HepG2 (cell line): ENCODE results near the gene TBCE. TPM values are rescaled to one million over a fixed set of nuclear protein-coding genes. Genes with fewer than 3 reads are reported as not detected.

Source experiments
- ATAC-seq: fragments of 200-7000 bp; cut with Tn5 transposase; 3 replicates; pipeline ENCODE4 v1.9.1; 2020; ENCODE audit warnings: mild to moderate bottlenecking, moderate library complexity
- BruUV-seq: library from RNA; stranded (reverse); fragments of 400-500 nt; replicated peaks from 2 replicates; lab custom pipeline; 2021; lab: Mats Ljungman, UMichigan
- CTCF ChIA-PET: fragments of 300-600 bp; formaldehyde crosslinking; extraction: SDS; loops from one replicate; lab custom pipeline; 2021; ENCODE audit warnings: low total read pairs, inconsistent platforms, low intra/inter-chr PET ratio; lab: Yijun Ruan, JAX
- POLR2A ChIA-PET: fragments of 350-600 bp; sonication (Branson Sonifier 250); formaldehyde crosslinking; loops from one replicate; lab custom pipeline; 2020; ENCODE audit warnings: antibody characterized with exemption, inconsistent platforms; lab: Yijun Ruan, JAX
- DNase-seq: peaks from one replicate; pipeline ENCODE4 v3.0.0-alpha.2; 2015; ENCODE audit warnings: low spot score
- FAIRE-seq: peaks from 3 replicates; lab custom pipeline; 2011; peaks lifted over from hg19 to GRCh38; lab: Jason Lieb, UNC
- H2AFZ ChIP-seq: one replicate; pipeline ENCODE4 v1.6.1; 2011; ENCODE audit warnings: low read length, inconsistent platforms
- H3K27ac ChIP-seq: fragments of 300-600 bp; 3 replicates; pipeline ENCODE4 v1.8.0; 2011; ENCODE audit warnings: mixed run types, mild to moderate bottlenecking, mixed read lengths, low read length, inconsistent platforms; ENCODE audit not compliant: insufficient read depth; ENCODE audit errors: extremely low read length
- H3K27me3 ChIP-seq, 2 experiments: fragments of 200-600 bp in 1 of 2; 2 replicates in 1 of 2; 3 replicates in 1 of 2; pipeline versions ENCODE4 v1.6.0 to v1.8.0; 2011; ENCODE audit warnings: low read length in 2 of 2, mild to moderate bottlenecking in 2 of 2, moderate library complexity in 2 of 2, inconsistent platforms in 1 of 2; ENCODE audit not compliant: insufficient read depth in 2 of 2, control insufficient read depth in 1 of 2
- H3K36me3 ChIP-seq, 2 experiments: fragments of 200-600 bp in 1 of 2; replicated peaks in 1 of 2; 2 replicates in 1 of 2; 3 replicates in 1 of 2; pipeline versions ENCODE4 v1.5.1 to v1.8.0; 2011; ENCODE audit warnings: low read length in 2 of 2, inconsistent platforms in 1 of 2; ENCODE audit not compliant: insufficient read depth in 2 of 2, control insufficient read depth in 1 of 2
- H3K4me1 ChIP-seq: 2 replicates; pipeline ENCODE4 v1.5.1; 2012; ENCODE audit warnings: low read length, inconsistent platforms; ENCODE audit not compliant: insufficient read depth
- H3K4me2 ChIP-seq: 2 replicates; pipeline ENCODE4 v1.6.0; 2011; ENCODE audit warnings: low read depth, low read length, inconsistent platforms
- H3K4me3 ChIP-seq, 3 experiments: fragments of 200-600 bp in 1 of 3; sonication (generic), shearing (Covaris generic) in 1 of 3; replicated peaks in 1 of 3; 2 replicates each; pipeline ENCODE4 v1.5.1; 2011 to 2016; ENCODE audit warnings: low read length in 3 of 3, inconsistent platforms in 2 of 3, low read depth in 2 of 3, mild to moderate bottlenecking in 2 of 3, control low read depth in 1 of 3, mixed read lengths in 1 of 3; ENCODE audit not compliant: insufficient read depth in 1 of 3
- H3K79me2 ChIP-seq: one replicate; pipeline ENCODE4 v1.6.1; 2011; ENCODE audit warnings: low read length, inconsistent platforms; ENCODE audit not compliant: insufficient read depth
- H3K9ac ChIP-seq: 2 replicates; pipeline ENCODE4 v1.6.0; 2011; ENCODE audit warnings: mild to moderate bottlenecking, low read depth, low read length, inconsistent platforms; ENCODE audit not compliant: insufficient read depth
- H3K9me3 ChIP-seq: 2 replicates; pipeline ENCODE4 v1.5.1; 2012; ENCODE audit warnings: mild to moderate bottlenecking, low read length
- H4K20me1 ChIP-seq: 2 replicates; pipeline ENCODE4 v1.6.0; 2011; ENCODE audit warnings: inconsistent platforms, mild to moderate bottlenecking, low read length, moderate library complexity; ENCODE audit not compliant: insufficient read depth
- CBX5 ChIP-seq: sonication (generic); formaldehyde crosslinking; IDR thresholded peaks from 2 replicates; pipeline ENCODE4 v1.4.0; 2020; ENCODE audit warnings: missing genetic modification reagents, borderline replicate concordance
- FOXA1 ChIP-seq, 2 experiments: fragments of 450-650 bp in 1 of 2; sonication (generic) in 1 of 2; formaldehyde crosslinking in 1 of 2; IDR thresholded peaks; 2 replicates each; pipeline versions ENCODE4 v1.4.0 to v1.6.1; 2016 to 2020; ENCODE audit warnings: missing genetic modification reagents in 1 of 2
- SP2 ChIP-seq: sonication (generic); formaldehyde crosslinking; IDR thresholded peaks from 2 replicates; pipeline ENCODE4 v1.5.1; 2020; ENCODE audit warnings: mild to moderate bottlenecking, missing genetic modification reagents
- ZNF124 ChIP-seq: sonication (generic); formaldehyde crosslinking; IDR thresholded peaks from 2 replicates; pipeline ENCODE4 v1.4.0; 2020; ENCODE audit warnings: missing genetic modification reagents
- ZNF234 ChIP-seq: sonication (generic); formaldehyde crosslinking; conservative IDR thresholded peaks from 2 replicates; pipeline ENCODE4 v1.5.1; 2020; ENCODE audit warnings: mild to moderate bottlenecking, missing genetic modification reagents
- ZNF547 ChIP-seq: sonication (generic); formaldehyde crosslinking; IDR thresholded peaks from 2 replicates; pipeline ENCODE4 v1.5.1; 2020; ENCODE audit warnings: mild to moderate bottlenecking, missing genetic modification reagents
- ZNF749 ChIP-seq: sonication (generic); formaldehyde crosslinking; IDR thresholded peaks from 2 replicates; pipeline ENCODE4 v1.8.0; 2022; ENCODE audit warnings: mild to moderate bottlenecking, missing genetic modification reagents, moderate library complexity, borderline replicate concordance
- ZNF788 ChIP-seq: sonication (generic); formaldehyde crosslinking; IDR thresholded peaks from 2 replicates; pipeline ENCODE4 v1.5.0; 2020; ENCODE audit warnings: mild to moderate bottlenecking, missing genetic modification reagents, borderline replicate concordance
- ZSCAN20 ChIP-seq: sonication (generic); formaldehyde crosslinking; IDR thresholded peaks from 2 replicates; pipeline ENCODE4 v1.4.0; 2020; ENCODE audit warnings: missing genetic modification reagents, mild to moderate bottlenecking, borderline replicate concordance
- WGBS: methylation state at CpG from one replicate; pipeline ENCODE4 v1.1.6; 2017; ENCODE audit warnings: low lambda C conversion rate; 5-methylcytosine and 5-hydroxymethylcytosine counted together
- in situ Hi-C: cut with HindIII; loops from 2 replicates; pipeline ENCODE4 v1.10.0; 2017; ENCODE audit warnings: low pct_unique_long_range_greater_than_20kb; ENCODE audit not compliant: extremely low pct_ligation_motif_present
- intact Hi-C: fragments of 100-400 bp; cut with micrococcal nuclease; formaldehyde crosslinking; loops from one replicate; pipeline ENCODE4 v1.10.0; 2022; ENCODE audit not compliant: unreplicated experiment
- polyA plus RNA-seq, 8 experiments: library from polyadenylated mRNA; depleted of rRNA in 3 of 8; stranded (reverse) in 7 of 8; unstranded in 1 of 8; fragments of >200 nt; fragmentation: Illumina TruSeq in 4 of 8; extraction: Trizol in 4 of 8; gene quantifications; 2 replicates each; pipeline versions ENCODE4 v1.2.1 to v1.2.3, GENCODE V29; 2011 to 2016; ENCODE audit warnings: low read depth in 4 of 8, missing spikeins in 1 of 8, mixed read lengths in 1 of 8; ENCODE audit not compliant: insufficient read depth in 1 of 8
- total RNA-seq, 5 experiments: library from RNA; depleted of rRNA; stranded (reverse); fragments of >200 nt; fragmentation: Illumina TruSeq; extraction: Trizol; gene quantifications; 2 replicates each; pipeline ENCODE4 v1.2.3, GENCODE V29; 2016; ENCODE audit warnings: low read depth in 1 of 5
- TF ChIP-seq, protein P1 (sequence below), 2 experiments: sonication (generic) in 1 of 2; formaldehyde crosslinking in 1 of 2; IDR thresholded peaks; 2 replicates each; pipeline versions ENCODE4 v1.6.1 to v1.9.0; 2014 to 2022; ENCODE audit warnings: antibody characterized with exemption in 1 of 2, borderline replicate concordance in 1 of 2, inconsistent platforms in 1 of 2, low read depth in 1 of 2, missing genetic modification reagents in 1 of 2
- TF ChIP-seq, protein P2 (sequence below): sonication (generic); formaldehyde crosslinking; IDR thresholded peaks from 2 replicates; pipeline ENCODE4 v1.4.0; 2020; ENCODE audit warnings: missing genetic modification reagents

Gene TBCE
- total and polyA plus RNA-seq, 2 of the 13 experiments (the other 11 are each of a cell fraction or from before 2014, with no cell fraction given) = 25.6 to 31.1 TPM

DNA sequence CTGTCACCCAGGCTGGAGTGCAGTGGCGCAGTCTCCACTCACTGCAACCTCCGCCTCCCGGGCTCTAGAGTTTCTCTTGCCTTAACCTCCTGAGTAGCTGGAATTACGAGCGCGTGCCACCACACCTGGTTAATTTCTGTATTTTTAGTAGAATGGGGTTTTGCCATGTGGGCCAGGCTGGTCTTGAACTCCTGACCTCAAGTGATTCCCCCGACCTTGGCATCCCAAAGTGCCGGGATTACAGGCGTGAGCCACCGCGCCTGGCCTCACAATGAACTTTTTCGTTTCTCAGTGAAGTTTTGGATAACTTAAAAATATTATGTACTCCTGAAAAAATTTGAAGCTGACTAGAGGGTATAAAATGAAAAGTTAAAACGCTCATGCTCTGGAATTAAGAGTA lies 59.5 kb downstream of the TBCE start (continued):
- TF ChIP-seq ZNF788 (CRISPR knock-in tag) (no peak), SP2 (CRISPR knock-in tag) (no peak), ZNF124 (no peak), ZNF234 (CRISPR knock-in tag) (no peak)
- TF ChIP-seq, protein P1, sequence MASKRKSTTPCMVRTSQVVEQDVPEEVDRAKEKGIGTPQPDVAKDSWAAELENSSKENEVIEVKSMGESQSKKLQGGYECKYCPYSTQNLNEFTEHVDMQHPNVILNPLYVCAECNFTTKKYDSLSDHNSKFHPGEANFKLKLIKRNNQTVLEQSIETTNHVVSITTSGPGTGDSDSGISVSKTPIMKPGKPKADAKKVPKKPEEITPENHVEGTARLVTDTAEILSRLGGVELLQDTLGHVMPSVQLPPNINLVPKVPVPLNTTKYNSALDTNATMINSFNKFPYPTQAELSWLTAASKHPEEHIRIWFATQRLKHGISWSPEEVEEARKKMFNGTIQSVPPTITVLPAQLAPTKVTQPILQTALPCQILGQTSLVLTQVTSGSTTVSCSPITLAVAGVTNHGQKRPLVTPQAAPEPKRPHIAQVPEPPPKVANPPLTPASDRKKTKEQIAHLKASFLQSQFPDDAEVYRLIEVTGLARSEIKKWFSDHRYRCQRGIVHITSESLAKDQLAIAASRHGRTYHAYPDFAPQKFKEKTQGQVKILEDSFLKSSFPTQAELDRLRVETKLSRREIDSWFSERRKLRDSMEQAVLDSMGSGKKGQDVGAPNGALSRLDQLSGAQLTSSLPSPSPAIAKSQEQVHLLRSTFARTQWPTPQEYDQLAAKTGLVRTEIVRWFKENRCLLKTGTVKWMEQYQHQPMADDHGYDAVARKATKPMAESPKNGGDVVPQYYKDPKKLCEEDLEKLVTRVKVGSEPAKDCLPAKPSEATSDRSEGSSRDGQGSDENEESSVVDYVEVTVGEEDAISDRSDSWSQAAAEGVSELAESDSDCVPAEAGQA (IDR thresholded peaks at IDR 0.05; ENCODE audit: low read depth) = no peak
- TF ChIP-seq, protein P1 (CRISPR knock-in tag; IDR thresholded peaks at IDR 0.05; ENCODE audit: borderline replicate concordance) = no peak
- TF ChIP-seq, all 625 proteins: peak for 0

DNA sequence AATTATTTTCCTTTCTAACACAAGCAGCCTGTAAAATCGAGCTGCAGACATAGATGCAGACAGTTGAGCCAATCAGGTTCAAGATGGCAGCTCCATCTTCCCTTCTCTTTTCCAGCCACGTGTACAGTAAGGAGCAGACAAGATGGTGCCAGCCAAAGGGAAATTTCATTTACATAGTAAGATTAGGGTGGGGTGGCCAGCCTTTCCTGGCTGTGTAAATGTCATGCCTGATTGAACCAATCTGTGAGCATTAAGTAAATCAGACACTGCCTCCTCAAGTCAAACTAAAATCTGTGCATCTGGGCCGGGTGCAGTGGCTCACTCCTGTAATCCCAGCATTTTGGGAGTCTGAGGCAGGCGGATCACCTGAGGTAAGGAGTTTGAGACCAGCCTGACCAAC lies 60.2 kb downstream of the TBCE start:
- Histone ChIP-seq H3K79me2 (peaks cover 14% of the 10 kb centered on the region), H2AFZ (no peak overlapping the region), H3K4me1 (no peaks in the 10 kb centered on the region), H4K20me1 (no peaks in the 10 kb centered on the region), H3K9ac (no peak overlapping the region), H3K36me3 (peaks cover 2 to 20% of the 10 kb centered on the region in 2 experiments; a peak in 4 of 5 replicates), H3K9me3 (no peaks in the 10 kb centered on the region), H3K27ac (no peak overlapping the region), H3K4me2 (no peak overlapping the region), H3K27me3 (no peaks in the 10 kb centered on the region; a peak in 1 of 5 replicates), H3K4me3 (no peak overlapping the region)
- in situ Hi-C loops = no loop called here
- no TSS peak for BruUV-seq
- FAIRE-seq (no peak), ATAC-seq (no peak), DNase-seq (no peak)
- intact Hi-C loops = no loop called here
- WGBS = 88% methylated on average over 4 of the region's 4 CpGs
- CTCF ChIA-PET = no interaction called here
- no peak for TF ChIP-seq CBX5 (CRISPR knock-in tag)
- TF ChIP-seq ZSCAN20 (CRISPR knock-in tag) = no peak
- no peak for TF ChIP-seq ZNF749 (CRISPR knock-in tag)
- TF ChIP-seq ZNF547 = no peak
- TF ChIP-seq, protein P2, sequence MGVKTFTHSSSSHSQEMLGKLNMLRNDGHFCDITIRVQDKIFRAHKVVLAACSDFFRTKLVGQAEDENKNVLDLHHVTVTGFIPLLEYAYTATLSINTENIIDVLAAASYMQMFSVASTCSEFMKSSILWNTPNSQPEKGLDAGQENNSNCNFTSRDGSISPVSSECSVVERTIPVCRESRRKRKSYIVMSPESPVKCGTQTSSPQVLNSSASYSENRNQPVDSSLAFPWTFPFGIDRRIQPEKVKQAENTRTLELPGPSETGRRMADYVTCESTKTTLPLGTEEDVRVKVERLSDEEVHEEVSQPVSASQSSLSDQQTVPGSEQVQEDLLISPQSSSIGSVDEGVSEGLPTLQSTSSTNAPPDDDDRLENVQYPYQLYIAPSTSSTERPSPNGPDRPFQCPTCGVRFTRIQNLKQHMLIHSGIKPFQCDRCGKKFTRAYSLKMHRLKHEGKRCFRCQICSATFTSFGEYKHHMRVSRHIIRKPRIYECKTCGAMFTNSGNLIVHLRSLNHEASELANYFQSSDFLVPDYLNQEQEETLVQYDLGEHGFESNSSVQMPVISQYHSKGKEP (CRISPR knock-in tag) = no peak
- TF ChIP-seq FOXA1 (IDR thresholded peaks at IDR 0.05) = no peak
- TF ChIP-seq FOXA1 (CRISPR knock-in tag; IDR thresholded peaks at IDR 0.05) = no peak
- POLR2A ChIA-PET = no interaction called here
